Colonic mucosa (tissue), 4 donors: ENCODE results near the gene CCDC112. TPM values are rescaled to one million over a fixed set of nuclear protein-coding genes. Genes with fewer than 3 reads are reported as not detected.
"Not testable (repeated sequence)": the region's sequence is repeated elsewhere in the genome, so short reads cannot be mapped to it uniquely, and the experiment has no call there.

Source experiments
- DNase-seq: peaks from one replicate; pipeline ENCODE4 v3.0.0-alpha.2; 2020
- H3K27ac ChIP-seq: fragments of 200-600 bp; one replicate; pipeline ENCODE4 v1.8.0; 2021
- H3K27me3 ChIP-seq: fragments of 200-600 bp; one replicate; pipeline ENCODE4 v1.8.0; 2021
- H3K36me3 ChIP-seq: fragments of 200-600 bp; one replicate; pipeline ENCODE4 v1.8.0; 2021
- H3K4me1 ChIP-seq: fragments of 200-600 bp; one replicate; pipeline ENCODE4 v1.8.0; 2021; ENCODE audit warnings: mild to moderate bottlenecking
- H3K4me3 ChIP-seq: fragments of 200-600 bp; one replicate; pipeline ENCODE4 v1.8.0; 2021
- H3K9ac ChIP-seq, 2 donors: one replicate each; pipeline ENCODE4 v1.7.0; 2013; ENCODE audit warnings: control low read depth in 2 of 2, low read depth in 2 of 2, low read length in 2 of 2
- H3K9me3 ChIP-seq: fragments of 200-600 bp; one replicate; pipeline ENCODE4 v1.8.0; 2021
- CTCF ChIP-seq: fragments of 200-600 bp; IDR thresholded peaks from one replicate; pipeline ENCODE4 v1.8.0; 2022; ENCODE audit warnings: antibody characterized with exemption, mild to moderate bottlenecking
- intact Hi-C: fragments of 100-400 bp; cut with DNase I; formaldehyde crosslinking; loops from one replicate; pipeline ENCODE4 v1.14.1; 2022
- total RNA-seq, 2 donors: library from RNA; stranded (reverse); fragmentation: NEBNext Ultra II Directional in 1 of 2; extraction: Animal tissue kit (Norgen Biotek cat#: 25700) in 1 of 2; gene quantifications; one replicate each; pipeline ENCODE4 v1.2.1, GENCODE V29; 2021
- donor health status: healthy.
- donor health status: DM: no; HTN: no; CAD: no.
- donor health status: DM: no; HTN: no; CAD: no.

Gene CCDC112
- total RNA-seq, 2 donors from 2014 or later = 7.6 to 10.5 TPM

- H3K27ac ChIP-seq = no peak overlapping the region
- no peak for TF ChIP-seq CTCF
Measured at GRCh38 chr5:115333164-115333563, 36.7 kb upstream of the CCDC112 start.

GRCh38 chr5:115330830-115331229 lies 34.4 kb upstream of the CCDC112 start:
- no peaks in the 10 kb centered on the region for H3K27me3 ChIP-seq
- no peak for DNase-seq
- H3K4me3 ChIP-seq = no peak overlapping the region
- H3K27ac ChIP-seq = no peak overlapping the region
- no peaks in the 10 kb centered on the region for H3K9me3 ChIP-seq
- intact Hi-C loops = no loop called here
- no peaks in the 10 kb centered on the region for H3K36me3 ChIP-seq
- TF ChIP-seq CTCF = no peak
- H3K4me1 ChIP-seq = no peaks in the 10 kb centered on the region
- H3K9ac ChIP-seq = no peak overlapping the region

More at GRCh38 chr5:115333164-115333563, 36.7 kb upstream of the CCDC112 start:
- H3K9ac ChIP-seq = no peak overlapping the region
- DNase-seq = no peak
- H3K4me1 ChIP-seq = no peaks in the 10 kb centered on the region
- no peak overlapping the region for H3K4me3 ChIP-seq
- H3K9me3 ChIP-seq = no peaks in the 10 kb centered on the region
- H3K36me3 ChIP-seq = no peaks in the 10 kb centered on the region
- intact Hi-C loops = no loop called here
- no peaks in the 10 kb centered on the region for H3K27me3 ChIP-seq

- Histone ChIP-seq H3K27ac (no peak overlapping the region), H3K36me3 (no peaks in the 10 kb centered on the region), H3K4me3 (no peak overlapping the region), H3K9me3 (no peaks in the 10 kb centered on the region), H3K4me1 (no peaks in the 10 kb centered on the region), H3K27me3 (no peaks in the 10 kb centered on the region), H3K9ac (no peak overlapping the region)
- no peak for TF ChIP-seq CTCF
- intact Hi-C loops = no loop called here
- no peak for DNase-seq
Measured at GRCh38 chr5:115329475-115329874, 33.0 kb upstream of the CCDC112 start.

- H3K36me3 ChIP-seq, H3K4me1 ChIP-seq, intact Hi-C loops, H3K27me3 ChIP-seq, H3K9ac ChIP-seq, H3K4me3 ChIP-seq, H3K27ac ChIP-seq, DNase-seq, H3K9me3 ChIP-seq: not testable (repeated sequence)
Measured at GRCh38 chr5:115328617-115329274, 32.3 kb upstream of the CCDC112 start.

- H3K27ac ChIP-seq = no peak overlapping the region
- DNase-seq = no peak
- H3K27me3 ChIP-seq = no peaks in the 10 kb centered on the region
- no peak overlapping the region for H3K9ac ChIP-seq
- intact Hi-C loops = no loop called here
- no peak for TF ChIP-seq CTCF
- H3K9me3 ChIP-seq = no peaks in the 10 kb centered on the region
- no peaks in the 10 kb centered on the region for H3K4me1 ChIP-seq
- H3K4me3 ChIP-seq = no peak overlapping the region
- H3K36me3 ChIP-seq = no peaks in the 10 kb centered on the region
Measured at GRCh38 chr5:115325296-115325959, 29.0 kb upstream of the CCDC112 start.

- no peak for TF ChIP-seq CTCF
- no peaks in the 10 kb centered on the region for H3K4me1 ChIP-seq
- no peaks in the 10 kb centered on the region for H3K36me3 ChIP-seq
- H3K4me3 ChIP-seq = no peak overlapping the region
- intact Hi-C loops = no loop called here
- DNase-seq = no peak
- H3K9me3 ChIP-seq = no peaks in the 10 kb centered on the region
- H3K27ac ChIP-seq = no peak overlapping the region
- no peak overlapping the region for H3K9ac ChIP-seq
- no peaks in the 10 kb centered on the region for H3K27me3 ChIP-seq
Measured at GRCh38 chr5:115324021-115324420, 27.6 kb upstream of the CCDC112 start.
